ENCODE results near the gene KDM6A. TPM values are rescaled to one million over a fixed set of nuclear protein-coding genes. Genes with fewer than 3 reads are reported as not detected.

The KDM6A gene
- polyA plus RNA-seq, 1 donor from 2014 or later = 25.1 TPM

GRCh38 chrX:44952329-44953027, 79.5 kb downstream of the KDM6A start:
- no peak overlapping the region for H2AFZ ChIP-seq (ENCODE audit: low read depth, low read length)
- no peaks in the 10 kb centered on the region for H3K36me3 ChIP-seq (ENCODE audit: insufficient read depth, low read length)
- peaks cover 11% of the 10 kb centered on the region for H3K79me2 ChIP-seq (replicated peaks; ENCODE audit: insufficient read depth, low read length)
- H3K27me3 ChIP-seq (ENCODE audit: insufficient read depth, low read depth, low read length) = no peaks in the 10 kb centered on the region
- no peak for TF ChIP-seq CTCF (IDR thresholded peaks at IDR 0.05; ENCODE audit: poor library complexity, severe bottlenecking)
- TF ChIP-seq MXI1 (conservative IDR thresholded peaks at IDR 0.05; ENCODE audit: poor library complexity, severe bottlenecking) = no peak
- TF ChIP-seq EP300 (conservative IDR thresholded peaks at IDR 0.05; ENCODE audit: poor library complexity, severe bottlenecking) = no peak
- no peak for TF ChIP-seq EZH2 (IDR thresholded peaks at IDR 0.05; ENCODE audit: borderline replicate concordance, insufficient read depth, low read length, poor library complexity, severe bottlenecking)
- no peak for TF ChIP-seq SMC3 (conservative IDR thresholded peaks at IDR 0.05; ENCODE audit: poor library complexity)
- no peak for TF ChIP-seq POLR2AphosphoS5 (IDR thresholded peaks at IDR 0.05)
- no peaks in the 10 kb centered on the region for H3K9me2 ChIP-seq (ENCODE audit: insufficient read depth, low read length)
- H3K4me3 ChIP-seq (ENCODE audit: low read length) = no peak overlapping the region
- H3K9ac ChIP-seq (ENCODE audit: low read length) = no peak overlapping the region
- no peaks in the 10 kb centered on the region for H3F3A ChIP-seq (ENCODE audit: insufficient read depth, low read length, poor library complexity, severe bottlenecking)
- H3K27ac ChIP-seq (ENCODE audit: low read length) = no peak overlapping the region
- no peak overlapping the region for H3K4me2 ChIP-seq (ENCODE audit: low read length)
- no peaks in the 10 kb centered on the region for H4K20me1 ChIP-seq (ENCODE audit: insufficient read depth)
- H3K9me3 ChIP-seq (ENCODE audit: low read length) = no peaks in the 10 kb centered on the region

- H3K4me3 ChIP-seq (ENCODE audit: low read length) = no peak overlapping the region
- no peak for TF ChIP-seq SMC3 (conservative IDR thresholded peaks at IDR 0.05; ENCODE audit: poor library complexity)
- TF ChIP-seq EP300 (conservative IDR thresholded peaks at IDR 0.05; ENCODE audit: poor library complexity, severe bottlenecking) = no peak
- no peaks in the 10 kb centered on the region for H4K20me1 ChIP-seq (ENCODE audit: insufficient read depth)
- no peaks in the 10 kb centered on the region for H3K27me3 ChIP-seq (ENCODE audit: insufficient read depth, low read depth, low read length)
- no peak overlapping the region for H3K4me2 ChIP-seq (ENCODE audit: low read length)
- no peak overlapping the region for H2AFZ ChIP-seq (ENCODE audit: low read depth, low read length)
- H3K27ac ChIP-seq (ENCODE audit: low read length) = no peak overlapping the region
- no peaks in the 10 kb centered on the region for H3F3A ChIP-seq (ENCODE audit: insufficient read depth, low read length, poor library complexity, severe bottlenecking)
- H3K9ac ChIP-seq (ENCODE audit: low read length) = no peak overlapping the region
- no peaks in the 10 kb centered on the region for H3K36me3 ChIP-seq (ENCODE audit: insufficient read depth, low read length)
- no peaks in the 10 kb centered on the region for H3K9me3 ChIP-seq (ENCODE audit: low read length)
- H3K79me2 ChIP-seq (replicated peaks; ENCODE audit: insufficient read depth, low read length) = peaks cover 11% of the 10 kb centered on the region
- no peaks in the 10 kb centered on the region for H3K9me2 ChIP-seq (ENCODE audit: insufficient read depth, low read length)
These were observed 80.9 kb downstream of the KDM6A start for GRCh38 chrX:44953734-44954502.

- Histone ChIP-seq H3K9me3 (ENCODE audit: low read length) (no peaks in the 10 kb centered on the region), H3K4me3 (ENCODE audit: low read length) (no peak overlapping the region), H3K79me2 (replicated peaks; ENCODE audit: insufficient read depth, low read length) (peaks cover 13% of the 10 kb centered on the region), H3K9ac (ENCODE audit: low read length) (no peak overlapping the region), H3K9me2 (ENCODE audit: insufficient read depth, low read length) (no peaks in the 10 kb centered on the region), H3F3A (ENCODE audit: insufficient read depth, low read length, poor library complexity, severe bottlenecking) (no peaks in the 10 kb centered on the region), H4K20me1 (ENCODE audit: insufficient read depth) (no peaks in the 10 kb centered on the region), H3K4me2 (ENCODE audit: low read length) (no peak overlapping the region), H2AFZ (ENCODE audit: low read depth, low read length) (no peak overlapping the region), H3K27me3 (ENCODE audit: insufficient read depth, low read depth, low read length) (no peaks in the 10 kb centered on the region), H3K36me3 (ENCODE audit: insufficient read depth, low read length) (no peaks in the 10 kb centered on the region), H3K27ac (ENCODE audit: low read length) (no peak overlapping the region)
- no peak for TF ChIP-seq MXI1 (conservative IDR thresholded peaks at IDR 0.05; ENCODE audit: poor library complexity, severe bottlenecking)
- no peak for TF ChIP-seq EP300 (conservative IDR thresholded peaks at IDR 0.05; ENCODE audit: poor library complexity, severe bottlenecking)
- TF ChIP-seq TAF1 (IDR thresholded peaks at IDR 0.05; ENCODE audit: low read depth) = no peak
These were observed 81.6 kb downstream of the KDM6A start for GRCh38 chrX:44954562-44954961.

Data from neural cell (in vitro differentiated cells).